Measurements from ENCODE around the gene NOP9. TPM values are rescaled to one million over a fixed set of nuclear protein-coding genes. Genes with fewer than 3 reads are reported as not detected.

Gene NOP9
- total RNA-seq, result 22.4 TPM

DNA sequence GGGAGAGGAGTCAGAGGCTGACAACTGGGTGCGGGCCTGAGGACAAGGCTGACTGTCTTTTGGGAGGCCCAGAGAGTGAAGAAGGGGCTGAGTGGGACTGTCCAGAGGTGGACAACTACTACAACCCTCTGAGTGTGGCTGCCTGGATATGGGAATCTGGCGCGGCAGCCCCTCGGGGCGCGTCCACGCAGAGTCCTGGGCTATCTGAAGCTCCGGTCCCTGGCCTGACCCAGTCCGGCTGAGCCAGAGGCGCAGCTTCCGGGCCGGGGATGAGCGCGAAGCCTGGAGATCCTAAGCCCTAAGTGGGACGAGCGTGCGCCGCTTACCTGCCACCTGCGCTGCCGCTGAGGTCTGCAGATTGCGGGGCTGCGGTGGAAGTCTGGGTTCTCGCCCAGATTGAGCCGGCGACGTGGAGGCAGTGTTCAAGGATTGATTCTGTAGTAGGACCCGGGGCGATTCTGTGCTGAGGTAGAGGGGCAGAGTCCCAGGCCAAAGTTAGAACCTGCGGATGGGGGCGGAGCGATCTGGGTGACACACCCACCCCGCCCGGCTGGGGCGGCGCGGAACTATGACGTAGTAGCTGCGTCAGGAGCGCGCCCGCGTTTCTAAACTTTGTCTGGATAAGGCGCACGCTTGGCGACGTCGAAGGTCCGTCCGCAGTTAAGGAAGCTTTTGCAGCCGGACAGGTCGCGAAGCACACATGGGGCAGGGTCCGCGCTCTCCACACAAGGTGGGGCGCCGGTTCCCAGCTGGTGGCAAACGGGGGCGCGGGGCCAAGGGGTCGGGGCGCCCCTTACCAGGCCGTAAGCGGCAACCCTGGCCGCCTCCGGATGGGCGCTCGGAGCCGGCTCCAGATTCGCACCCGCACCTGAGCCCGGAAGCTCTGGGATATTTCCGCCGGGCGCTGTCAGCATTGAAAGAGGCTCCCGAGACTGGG, at the start of gene NOP9, which contains the start of gene DHRS1:
TSS of gene NOP9 (plus strand) at position 596 of the 937 bp plus-strand sequence. CDS start at position 701, 105 bp downstream.
TSS of gene DHRS1 (minus strand) at position 526 of the 937 bp plus-strand sequence. CDS start 674 bp downstream, outside the sequence.
- H3K27ac ChIP-seq (ENCODE audit: low read depth, low read length), result peak within 1 kb of the TSS; percentile 82
- no peaks in the 10 kb centered on the region for H3K27me3 ChIP-seq (ENCODE audit: control insufficient read depth in 3 of 3, insufficient read depth in 3 of 3, low read length in 3 of 3)
- peak within 1 kb of the TSS; percentile 93 to 97 (median 95) for H3K9ac ChIP-seq (ENCODE audit: low read depth in 1 of 3, low read length in 3 of 3)
- H3K4me3 ChIP-seq (ENCODE audit: low read length in 3 of 3), result peak within 1 kb of the TSS; percentile 91 to 99 (median 97)
- peaks cover 19 to 32% (median 26%) of the 10 kb centered on the region in 3 donors for H3K4me1 ChIP-seq (ENCODE audit: control insufficient read depth in 3 of 3, insufficient read depth in 3 of 3, low read length in 3 of 3)
- peaks cover 26 to 50% (median 43%) of the 10 kb centered on the region in 3 donors for H3K36me3 ChIP-seq (ENCODE audit: control insufficient read depth in 3 of 3, insufficient read depth in 3 of 3, low read length in 3 of 3)
- no peaks in the 10 kb centered on the region for H3K9me3 ChIP-seq (ENCODE audit: control insufficient read depth in 3 of 3, low read length in 3 of 3)

- no peaks in the 10 kb centered on the region for H3K4me1 ChIP-seq (ENCODE audit: control insufficient read depth in 3 of 3, insufficient read depth in 3 of 3, low read length in 3 of 3)
- no peak overlapping the region for H3K4me3 ChIP-seq (ENCODE audit: low read length in 3 of 3)
- peaks cover 3 to 9% (median 5%) of the 10 kb centered on the region in 3 donors for H3K36me3 ChIP-seq (ENCODE audit: control insufficient read depth in 3 of 3, insufficient read depth in 3 of 3, low read length in 3 of 3)
- H3K9ac ChIP-seq (ENCODE audit: low read depth in 1 of 3, low read length in 3 of 3), result no peak overlapping the region
- H3K27ac ChIP-seq (ENCODE audit: low read depth, low read length), result no peak overlapping the region
- no peaks in the 10 kb centered on the region for H3K27me3 ChIP-seq (ENCODE audit: control insufficient read depth in 3 of 3, insufficient read depth in 3 of 3, low read length in 3 of 3)
- no peaks in the 10 kb centered on the region for H3K9me3 ChIP-seq (ENCODE audit: control insufficient read depth in 3 of 3, low read length in 3 of 3)
Measured at GRCh38 chr14:24250354-24250753, 49.3 kb upstream of the NOP9 start.

- Histone ChIP-seq H3K27ac (ENCODE audit: low read depth, low read length) (no peak overlapping the region), H3K4me1 (ENCODE audit: control insufficient read depth in 3 of 3, insufficient read depth in 3 of 3, low read length in 3 of 3) (no peaks in the 10 kb centered on the region), H3K9ac (ENCODE audit: low read depth in 1 of 3, low read length in 3 of 3) (no peak overlapping the region), H3K36me3 (ENCODE audit: control insufficient read depth in 3 of 3, insufficient read depth in 3 of 3, low read length in 3 of 3) (peaks cover 3 to 9% (median 5%) of the 10 kb centered on the region in 3 donors), H3K9me3 (ENCODE audit: control insufficient read depth in 3 of 3, low read length in 3 of 3) (no peaks in the 10 kb centered on the region), H3K27me3 (ENCODE audit: control insufficient read depth in 3 of 3, insufficient read depth in 3 of 3, low read length in 3 of 3) (no peaks in the 10 kb centered on the region), H3K4me3 (ENCODE audit: low read length in 3 of 3) (no peak overlapping the region)
Measured at GRCh38 chr14:24251880-24252288, 47.8 kb upstream of the NOP9 start.

- no peak overlapping the region for H3K4me3 ChIP-seq (ENCODE audit: low read length in 3 of 3)
- no peak overlapping the region for H3K9ac ChIP-seq (ENCODE audit: low read depth in 1 of 3, low read length in 3 of 3)
- no peaks in the 10 kb centered on the region for H3K4me1 ChIP-seq (ENCODE audit: control insufficient read depth in 3 of 3, insufficient read depth in 3 of 3, low read length in 3 of 3)
- no peaks in the 10 kb centered on the region for H3K9me3 ChIP-seq (ENCODE audit: control insufficient read depth in 3 of 3, low read length in 3 of 3)
- H3K36me3 ChIP-seq (ENCODE audit: control insufficient read depth in 3 of 3, insufficient read depth in 3 of 3, low read length in 3 of 3), result peaks cover 3 to 9% (median 5%) of the 10 kb centered on the region in 3 donors
- H3K27me3 ChIP-seq (ENCODE audit: control insufficient read depth in 3 of 3, insufficient read depth in 3 of 3, low read length in 3 of 3), result no peaks in the 10 kb centered on the region
- H3K27ac ChIP-seq (ENCODE audit: low read depth, low read length), result no peak overlapping the region
Measured at GRCh38 chr14:24252289-24253124, 47.1 kb upstream of the NOP9 start.

GRCh38 chr14:24253936-24254335, 45.7 kb upstream of the NOP9 start:
- Histone ChIP-seq H3K9me3 (ENCODE audit: control insufficient read depth in 3 of 3, low read length in 3 of 3) (no peaks in the 10 kb centered on the region), H3K9ac (ENCODE audit: low read depth in 1 of 3, low read length in 3 of 3) (peak overlapping the region in 1 of 3 donors; percentile 20), H3K27ac (ENCODE audit: low read depth, low read length) (no peak overlapping the region), H3K4me1 (ENCODE audit: control insufficient read depth in 3 of 3, insufficient read depth in 3 of 3, low read length in 3 of 3) (no peaks in the 10 kb centered on the region), H3K36me3 (ENCODE audit: control insufficient read depth in 3 of 3, insufficient read depth in 3 of 3, low read length in 3 of 3) (peaks cover 3 to 9% (median 5%) of the 10 kb centered on the region in 3 donors), H3K4me3 (ENCODE audit: low read length in 3 of 3) (no peak overlapping the region), H3K27me3 (ENCODE audit: control insufficient read depth in 3 of 3, insufficient read depth in 3 of 3, low read length in 3 of 3) (no peaks in the 10 kb centered on the region)

DNA sequence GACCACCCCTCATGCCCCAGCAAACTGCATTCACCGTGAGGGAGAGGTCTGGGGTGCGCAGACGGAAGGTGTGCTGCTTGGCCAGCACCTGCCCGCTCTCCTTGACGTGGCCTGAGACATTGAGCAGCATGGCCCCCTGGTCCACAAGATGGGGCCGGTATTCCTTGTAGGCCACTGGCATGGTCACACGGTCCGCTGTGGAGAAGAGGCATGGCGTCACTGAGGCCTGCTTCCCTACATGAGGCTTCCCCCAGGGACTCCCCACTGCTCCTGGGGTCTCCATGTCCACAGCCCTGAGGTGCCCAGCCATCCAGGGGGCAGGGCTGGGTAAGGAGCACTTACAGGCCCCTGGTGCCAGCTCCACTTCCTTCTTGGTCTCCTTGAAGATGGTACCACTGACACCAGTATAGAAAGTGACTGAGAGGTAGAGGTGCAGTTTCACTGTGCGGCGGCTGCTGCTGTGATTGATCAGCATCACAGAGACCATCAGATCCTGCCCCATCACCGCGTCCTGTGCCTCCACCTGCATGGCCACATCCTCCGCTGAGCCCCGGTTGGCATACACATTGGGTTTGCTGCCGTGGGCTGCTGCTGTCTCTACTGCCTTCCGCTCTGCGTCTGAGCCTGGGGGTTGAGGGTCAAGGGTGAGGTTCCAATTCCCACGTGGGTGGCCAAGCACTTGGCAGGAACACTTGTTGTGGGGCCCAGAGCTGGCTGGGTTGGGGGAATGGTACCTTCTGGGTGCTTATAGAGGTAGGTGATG, 44.8 kb upstream of the NOP9 start:
- Histone ChIP-seq H3K27ac (ENCODE audit: low read depth, low read length) (no peak overlapping the region), H3K4me3 (ENCODE audit: low read length in 3 of 3) (no peak overlapping the region), H3K36me3 (ENCODE audit: control insufficient read depth in 3 of 3, insufficient read depth in 3 of 3, low read length in 3 of 3) (peaks cover 3 to 9% (median 5%) of the 10 kb centered on the region in 3 donors), H3K4me1 (ENCODE audit: control insufficient read depth in 3 of 3, insufficient read depth in 3 of 3, low read length in 3 of 3) (no peaks in the 10 kb centered on the region), H3K27me3 (ENCODE audit: control insufficient read depth in 3 of 3, insufficient read depth in 3 of 3, low read length in 3 of 3) (no peaks in the 10 kb centered on the region), H3K9ac (ENCODE audit: low read depth in 1 of 3, low read length in 3 of 3) (no peak overlapping the region), H3K9me3 (ENCODE audit: control insufficient read depth in 3 of 3, low read length in 3 of 3) (no peaks in the 10 kb centered on the region)

DNA sequence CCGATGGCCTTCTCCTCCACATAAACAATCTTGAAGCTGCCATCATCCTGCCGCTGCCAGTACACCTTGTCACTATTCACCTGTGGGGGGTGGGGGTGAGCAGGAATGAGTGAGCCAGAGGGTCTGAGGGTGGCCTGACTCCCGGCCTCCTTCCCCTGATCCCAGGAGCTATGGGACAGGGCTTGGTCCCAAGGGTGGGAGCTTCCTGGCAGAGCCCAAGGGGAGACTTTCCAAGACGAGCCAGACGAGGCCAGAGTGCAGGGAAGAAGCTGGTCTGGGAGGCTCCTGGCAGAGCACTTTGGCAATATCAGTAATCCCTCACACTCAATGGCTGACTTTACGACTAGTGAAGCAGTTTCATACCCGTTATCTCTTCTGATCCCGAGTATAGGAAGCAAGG, 44.2 kb upstream of the NOP9 start:
- Histone ChIP-seq H3K27me3 (ENCODE audit: control insufficient read depth in 3 of 3, insufficient read depth in 3 of 3, low read length in 3 of 3) (no peaks in the 10 kb centered on the region), H3K9me3 (ENCODE audit: control insufficient read depth in 3 of 3, low read length in 3 of 3) (no peaks in the 10 kb centered on the region), H3K36me3 (ENCODE audit: control insufficient read depth in 3 of 3, insufficient read depth in 3 of 3, low read length in 3 of 3) (peaks cover 2 to 9% (median 5%) of the 10 kb centered on the region in 3 donors), H3K4me1 (ENCODE audit: control insufficient read depth in 3 of 3, insufficient read depth in 3 of 3, low read length in 3 of 3) (no peaks in the 10 kb centered on the region), H3K4me3 (ENCODE audit: low read length in 3 of 3) (no peak overlapping the region), H3K9ac (ENCODE audit: low read depth in 1 of 3, low read length in 3 of 3) (no peak overlapping the region), H3K27ac (ENCODE audit: low read depth, low read length) (no peak overlapping the region)

DNA sequence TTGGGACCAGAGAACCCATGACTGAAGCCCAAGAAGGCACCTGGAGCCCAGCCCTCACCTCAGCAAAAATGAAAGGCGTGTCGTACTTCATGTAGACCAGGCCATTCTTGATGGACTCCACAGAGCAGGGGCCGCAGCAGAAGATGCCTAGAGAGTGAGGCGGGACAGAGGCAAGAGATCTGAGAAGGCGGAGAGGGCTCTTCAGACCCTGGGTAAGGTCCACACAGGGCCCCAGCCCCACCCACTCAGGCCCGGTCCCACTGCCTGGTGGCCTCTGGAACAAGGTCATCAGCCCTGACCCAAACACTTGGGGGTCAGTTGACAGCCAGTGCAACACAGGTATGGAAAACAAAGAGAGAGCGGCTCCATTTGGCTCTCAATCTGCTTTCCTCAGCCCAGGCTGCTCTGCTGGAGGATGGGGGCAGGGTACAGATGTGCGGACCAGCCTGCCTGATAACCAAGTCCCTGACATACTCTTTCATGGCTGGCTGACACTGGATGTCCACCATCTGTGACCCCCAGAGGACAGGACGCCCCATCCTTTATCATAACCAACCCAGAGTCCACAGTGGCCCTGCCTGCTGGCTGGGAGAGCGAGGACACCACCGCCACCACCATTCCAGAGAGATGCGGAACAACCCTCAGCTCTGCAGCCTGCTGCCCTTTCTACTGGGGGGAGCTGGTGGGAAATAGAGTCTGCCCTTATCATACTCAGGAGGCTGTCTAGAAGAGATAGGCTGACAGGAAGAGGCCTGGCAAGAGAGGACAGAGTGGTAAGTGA, 43.5 kb upstream of the NOP9 start:
- H3K9ac ChIP-seq (ENCODE audit: low read depth in 1 of 3, low read length in 3 of 3), result no peak overlapping the region
- no peak overlapping the region for H3K4me3 ChIP-seq (ENCODE audit: low read length in 3 of 3)
- no peak overlapping the region for H3K27ac ChIP-seq (ENCODE audit: low read depth, low read length)
- peaks cover 2 to 9% (median 5%) of the 10 kb centered on the region in 3 donors for H3K36me3 ChIP-seq (ENCODE audit: control insufficient read depth in 3 of 3, insufficient read depth in 3 of 3, low read length in 3 of 3)
- no peaks in the 10 kb centered on the region for H3K4me1 ChIP-seq (ENCODE audit: control insufficient read depth in 3 of 3, insufficient read depth in 3 of 3, low read length in 3 of 3)
- H3K27me3 ChIP-seq (ENCODE audit: control insufficient read depth in 3 of 3, insufficient read depth in 3 of 3, low read length in 3 of 3), result no peaks in the 10 kb centered on the region
- no peaks in the 10 kb centered on the region for H3K9me3 ChIP-seq (ENCODE audit: control insufficient read depth in 3 of 3, low read length in 3 of 3)

GRCh38 chr14:24256960-24257359, 42.7 kb upstream of the NOP9 start:
- Histone ChIP-seq H3K36me3 (ENCODE audit: control insufficient read depth in 3 of 3, insufficient read depth in 3 of 3, low read length in 3 of 3) (peaks cover 2 to 9% (median 5%) of the 10 kb centered on the region in 3 donors), H3K27ac (ENCODE audit: low read depth, low read length) (no peak overlapping the region), H3K9ac (ENCODE audit: low read depth in 1 of 3, low read length in 3 of 3) (no peak overlapping the region), H3K4me1 (ENCODE audit: control insufficient read depth in 3 of 3, insufficient read depth in 3 of 3, low read length in 3 of 3) (no peaks in the 10 kb centered on the region), H3K27me3 (ENCODE audit: control insufficient read depth in 3 of 3, insufficient read depth in 3 of 3, low read length in 3 of 3) (no peaks in the 10 kb centered on the region), H3K9me3 (ENCODE audit: control insufficient read depth in 3 of 3, low read length in 3 of 3) (no peaks in the 10 kb centered on the region), H3K4me3 (ENCODE audit: low read length in 3 of 3) (no peak overlapping the region)

All from skeletal muscle tissue (tissue), 4 donors.